T-helper 2 cell (primary cell): ENCODE results near the gene SH3TC1.

Source experiments
- DNase-seq, 5 experiments: peaks; one replicate each; pipeline versions ENCODE4 v3.0.0 to v3.0.0-alpha.2; 2012 to 2022

Gene SH3TC1

DNA sequence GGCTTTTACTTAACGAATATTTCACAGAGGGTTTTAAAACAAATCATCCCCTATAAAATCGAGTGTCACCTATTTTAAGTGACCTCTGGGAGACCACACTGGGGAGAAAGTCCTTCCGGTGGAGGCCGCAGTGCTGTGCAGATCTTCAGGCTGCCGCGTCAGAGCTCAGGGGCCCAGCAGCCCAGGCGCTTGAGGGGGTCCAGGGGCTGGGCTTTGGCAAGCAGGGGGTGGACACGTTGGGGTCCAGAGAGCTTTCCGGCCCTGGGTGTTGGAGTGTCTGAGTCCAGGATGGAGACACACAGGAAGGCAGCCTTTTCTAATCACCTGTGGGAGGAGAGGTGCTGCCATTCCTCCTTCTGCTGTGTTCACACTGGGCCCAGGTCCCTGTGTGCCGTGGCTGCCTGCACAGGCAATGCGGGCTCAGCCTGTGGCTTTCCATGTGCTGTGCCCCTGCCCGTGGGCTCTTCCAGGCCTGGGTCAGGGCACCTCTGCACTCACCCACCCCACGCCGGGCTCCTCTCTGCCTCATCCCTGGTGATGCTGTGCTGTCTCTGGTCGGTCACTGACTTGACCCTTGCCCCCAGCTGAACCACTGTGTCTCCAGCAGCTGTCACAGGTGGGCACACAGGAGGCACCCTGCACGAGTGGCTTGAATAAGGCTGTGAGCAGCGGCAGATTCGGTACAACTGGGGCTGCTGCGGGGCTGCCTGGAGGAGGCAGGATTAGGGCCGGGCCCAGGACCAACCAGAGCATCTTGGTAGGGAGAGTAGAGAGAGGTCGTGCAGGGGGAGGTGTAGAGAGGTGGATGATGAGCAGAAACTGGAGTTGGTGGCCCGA, 80.4 kb downstream of the SH3TC1 start:
- DNase-seq = no peak

- no peak for DNase-seq
Observed at GRCh38 chr4:8280158-8280875, 81.2 kb downstream of the SH3TC1 start.

DNA sequence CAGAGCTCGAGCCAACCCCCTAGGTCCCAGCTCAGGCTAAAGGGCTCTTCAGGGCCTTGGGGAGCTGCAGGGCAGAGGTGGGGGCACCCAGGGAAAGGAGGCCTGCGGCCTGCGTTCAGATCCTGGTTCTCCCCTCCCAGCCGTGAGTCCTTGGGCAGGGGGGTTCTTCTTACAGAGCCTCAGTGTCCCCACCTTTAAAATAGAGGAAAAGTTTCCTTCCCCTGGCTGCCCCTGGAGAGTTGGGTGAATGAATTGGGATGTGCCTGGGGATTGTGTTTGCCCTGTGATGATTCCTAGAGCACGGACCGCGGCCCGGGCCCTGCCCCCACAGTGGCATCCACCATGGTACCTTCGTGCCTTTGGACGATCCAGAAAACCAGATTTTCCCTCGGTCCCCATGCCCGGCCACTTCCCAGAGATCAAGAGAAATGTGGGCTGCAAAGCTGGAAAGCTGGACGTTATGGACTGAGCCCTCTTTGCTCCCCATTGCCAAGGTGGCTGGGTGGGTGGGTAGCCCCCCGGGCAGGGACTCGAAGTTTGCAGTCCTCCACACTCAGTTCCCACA, 81.9 kb downstream of the SH3TC1 start:
- no peak for DNase-seq

DNA sequence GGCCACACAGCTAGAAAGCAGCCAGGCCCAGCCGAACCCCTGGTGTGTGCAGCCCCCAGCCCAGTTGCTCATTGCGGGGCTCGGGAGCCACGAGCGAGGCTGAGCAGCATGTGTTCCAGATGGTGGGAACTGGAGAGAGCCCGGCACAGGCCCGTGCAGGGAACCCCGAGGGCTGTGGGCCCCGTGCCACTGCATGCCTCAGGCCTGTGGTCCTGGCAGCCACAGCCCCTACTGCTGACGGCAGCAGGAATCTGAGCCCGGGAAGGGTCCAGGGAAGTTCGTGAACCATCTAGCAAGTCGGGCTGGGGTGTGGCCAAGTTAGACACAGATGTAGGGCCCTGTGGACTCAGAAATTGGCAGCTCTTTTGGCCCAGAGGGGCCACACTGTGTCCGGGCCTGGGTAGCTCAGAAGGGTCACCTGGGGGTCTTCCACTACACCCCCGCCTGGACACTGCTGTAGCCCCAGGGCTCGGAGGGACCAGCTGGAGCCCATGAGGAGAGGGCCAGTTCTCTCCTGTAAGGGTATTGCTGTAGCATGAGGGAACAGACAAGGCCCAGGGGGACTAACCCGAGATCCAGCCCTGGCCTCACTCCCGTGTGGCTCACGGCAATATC, 82.5 kb downstream of the SH3TC1 start:
- DNase-seq = no peak

- no peak for DNase-seq
Observed at GRCh38 chr4:8282134-8282641, 83.1 kb downstream of the SH3TC1 start.

GRCh38 chr4:8282742-8283141, 83.7 kb downstream of the SH3TC1 start:
- DNase-seq = no peak

GRCh38 chr4:8283161-8283560, 84.1 kb downstream of the SH3TC1 start:
- DNase-seq = no peak

GRCh38 chr4:8283631-8284121, 84.6 kb downstream of the SH3TC1 start:
- no peak for DNase-seq

DNA sequence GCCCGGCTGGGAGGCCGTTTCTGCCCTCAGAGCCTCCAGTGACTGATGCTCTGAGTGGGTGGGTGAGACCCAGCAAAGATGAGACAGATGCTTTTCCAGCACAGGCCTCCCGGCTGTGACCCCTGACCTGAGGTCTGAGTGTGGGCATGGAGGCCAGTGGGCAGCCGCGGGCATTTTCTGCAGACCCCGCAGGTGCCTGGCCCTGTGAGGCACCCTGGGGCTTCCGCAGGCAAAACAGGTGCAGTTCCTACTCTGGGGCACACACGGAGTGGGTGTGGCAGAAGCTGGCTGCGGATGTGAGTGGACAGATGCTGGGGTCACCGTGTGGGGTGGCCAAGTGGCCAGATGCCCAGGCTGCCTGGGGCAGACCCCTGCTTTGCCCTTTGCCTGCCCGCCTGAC, 85.3 kb downstream of the SH3TC1 start:
- DNase-seq = no peak

DNA sequence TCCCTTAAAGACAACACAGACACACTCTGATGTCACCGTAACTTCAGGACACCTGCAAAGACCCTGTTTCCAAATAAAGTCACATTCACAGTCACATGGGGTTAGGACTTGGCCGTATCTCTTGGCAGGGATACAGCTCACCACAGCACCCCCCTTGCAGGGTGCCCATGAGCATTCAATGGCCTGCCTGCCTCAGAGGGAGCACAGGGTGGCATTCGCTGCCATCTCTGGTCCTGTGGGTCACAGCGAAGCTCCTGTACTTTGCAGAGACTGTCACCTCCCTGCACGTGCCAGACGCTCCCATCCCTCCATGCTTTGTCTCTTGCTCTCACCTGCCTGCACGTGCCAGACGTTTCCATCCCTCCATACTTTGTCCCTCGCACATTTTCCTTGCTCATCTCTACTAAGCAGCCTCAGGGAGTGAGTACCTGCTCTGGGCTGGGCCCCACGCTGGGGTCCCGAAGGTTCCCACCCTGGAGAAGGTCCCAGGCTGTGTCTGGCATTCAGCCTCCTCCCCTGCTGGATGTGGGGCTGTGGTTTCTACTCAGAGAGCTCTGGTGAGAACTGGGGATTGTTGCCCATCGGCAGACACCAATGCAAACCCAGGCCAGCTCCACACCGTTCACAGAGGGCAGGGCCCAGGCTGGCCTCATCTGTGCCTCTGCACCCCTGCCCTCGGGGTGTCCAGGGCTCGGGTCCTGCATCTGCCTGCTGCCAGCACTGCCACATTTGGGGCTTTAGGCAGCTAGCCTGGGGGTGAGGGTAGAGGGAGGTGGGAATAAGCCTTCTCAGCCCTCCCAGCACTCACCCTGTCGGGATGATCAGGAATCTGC, 86.3 kb downstream of the SH3TC1 start:
- DNase-seq = no peak

- DNase-seq = no peak
Observed at GRCh38 chr4:8285976-8286718, 87.1 kb downstream of the SH3TC1 start.

GRCh38 chr4:8286719-8287342, 87.7 kb downstream of the SH3TC1 start:
- no peak for DNase-seq

GRCh38 chr4:8287343-8288280, 88.5 kb downstream of the SH3TC1 start:
- DNase-seq = no peak

- no peak for DNase-seq
Observed at GRCh38 chr4:8289151-8289750, 90.2 kb downstream of the SH3TC1 start.

DNA sequence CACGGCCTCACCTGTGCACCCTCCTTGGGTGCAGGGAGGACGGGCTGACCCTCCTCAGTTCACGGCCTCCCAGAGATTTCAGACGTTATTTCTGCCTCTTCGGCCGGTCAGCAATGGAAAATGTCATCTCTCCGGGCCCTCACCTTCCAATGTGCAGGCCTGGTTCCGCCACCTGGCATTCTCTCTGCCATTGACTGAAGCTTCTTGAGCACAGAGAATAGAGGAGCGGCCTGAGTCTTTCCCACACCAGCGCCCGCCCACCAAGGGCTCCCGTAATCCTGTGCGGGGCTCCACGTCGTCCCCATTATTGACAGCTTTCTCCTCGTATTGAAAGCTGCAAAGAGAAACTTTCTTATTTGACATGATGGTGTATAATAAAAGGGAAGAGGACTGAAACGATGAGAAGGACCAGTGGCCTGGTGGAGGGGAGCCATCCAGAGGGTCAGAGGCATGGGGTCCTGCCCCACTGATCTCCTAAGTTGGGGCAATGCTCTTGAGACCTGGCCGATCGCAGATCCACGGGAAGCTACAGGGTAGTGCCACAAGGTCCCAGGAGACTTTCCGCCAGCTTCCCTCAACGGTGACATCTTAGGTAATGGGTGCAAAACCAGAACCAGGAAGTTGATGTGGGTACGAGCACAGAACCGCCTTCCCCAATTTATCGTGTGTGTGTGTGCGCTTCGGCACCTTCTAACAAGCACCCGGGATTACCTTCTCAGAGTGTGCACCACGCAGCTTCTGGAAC, 91.0 kb downstream of the SH3TC1 start:
- no peak for DNase-seq

GRCh38 chr4:8290701-8290970, 91.5 kb downstream of the SH3TC1 start:
- no peak for DNase-seq
